Neural cell (in vitro differentiated cells): Measurements from ENCODE around the gene GRIN3B.

Experiments
- CTCF ChIP-seq: fragments of 450-650 bp; IDR thresholded peaks from 2 replicates; pipeline ENCODE4 v1.5.1; 2014; ENCODE audit warnings: antibody characterized with exemption, mild to moderate bottlenecking, moderate library complexity; ENCODE audit not compliant: poor library complexity, severe bottlenecking
- POLR2AphosphoS5 ChIP-seq: IDR thresholded peaks from 2 replicates; pipeline ENCODE4 v1.6.1; 2012
- REST ChIP-seq: IDR thresholded peaks from 2 replicates; pipeline ENCODE4 v1.6.1; 2012; ENCODE audit warnings: borderline replicate concordance
- TAF1 ChIP-seq: IDR thresholded peaks from 2 replicates; pipeline ENCODE4 v1.6.1; 2012; ENCODE audit warnings: low read depth

GRCh38 chr19:979318-979741 is 20.9 kb upstream of the GRIN3B start:
- TF ChIP-seq CTCF (no peak), TAF1 (no peak), REST (no peak), POLR2AphosphoS5 (no peak)
